Lung (tissue), 12 donors: ENCODE results near the gene ERVK3-1. TPM values are rescaled to one million over a fixed set of nuclear protein-coding genes. Genes with fewer than 3 reads are reported as not detected.

Experiments used
- ATAC-seq: fragments of 200-7000 bp; cut with Tn5 transposase; one replicate; pipeline ENCODE4 v1.9.1; 2020; ENCODE audit warnings: moderate number of reproducible peaks; ENCODE audit not compliant: insufficient read depth, low FRiP score
- DNase-seq, 3 donors: peaks; one replicate each; pipeline ENCODE4 v3.0.0-alpha.2; 2013 to 2017
- H3K27ac ChIP-seq, 2 donors: one replicate each; pipeline ENCODE4 v1.5.1; 2013; ENCODE audit warnings: mild to moderate bottlenecking in 2 of 2, moderate library complexity in 2 of 2, control low read depth in 1 of 2, inconsistent platforms in 1 of 2, low read depth in 1 of 2, low read length in 1 of 2
- H3K27me3 ChIP-seq, 3 donors: one replicate each; pipeline ENCODE4 v1.5.1; 2013; ENCODE audit warnings: low read length in 2 of 3; ENCODE audit not compliant: control insufficient read depth in 3 of 3, insufficient read depth in 3 of 3
- H3K36me3 ChIP-seq, 4 donors: one replicate each; pipeline ENCODE4 v1.5.1; 2013; ENCODE audit warnings: low read length in 4 of 4, mild to moderate bottlenecking in 1 of 4, moderate library complexity in 1 of 4; ENCODE audit not compliant: control insufficient read depth in 4 of 4, insufficient read depth in 4 of 4
- H3K4me1 ChIP-seq, 5 donors: one replicate each; pipeline ENCODE4 v1.5.1; 2013; ENCODE audit warnings: low read length in 5 of 5, mild to moderate bottlenecking in 2 of 5, moderate library complexity in 1 of 5; ENCODE audit not compliant: control insufficient read depth in 5 of 5, insufficient read depth in 5 of 5
- H3K4me3 ChIP-seq: one replicate; pipeline ENCODE4 v1.5.1; 2013; ENCODE audit warnings: mild to moderate bottlenecking, control low read depth, moderate library complexity
- H3K9ac ChIP-seq, 2 donors: one replicate each; pipeline ENCODE4 v1.5.1; 2013; ENCODE audit warnings: low read length in 2 of 2, control low read depth in 1 of 2; ENCODE audit not compliant: insufficient read depth in 1 of 2
- H3K9me3 ChIP-seq, 4 donors: one replicate each; pipeline ENCODE4 v1.5.1; 2013; ENCODE audit warnings: low read length in 3 of 4, mild to moderate bottlenecking in 1 of 4, moderate library complexity in 1 of 4; ENCODE audit not compliant: control insufficient read depth in 4 of 4, insufficient read depth in 3 of 4
- CTCF ChIP-seq: IDR thresholded peaks from 2 replicates; pipeline ENCODE4 v1.5.1; 2012; ENCODE audit warnings: mild to moderate bottlenecking; ENCODE audit errors: control extremely low read depth, extremely low read depth
- WGBS, 2 donors: extraction: QIAGEN DNeasy Blood & Tissue Kit; methylation state at CpG; one replicate each; pipeline ENCODE4 v1.1.7; 2013; 5-methylcytosine and 5-hydroxymethylcytosine counted together
- polyA plus RNA-seq, 2 donors: library from polyadenylated mRNA; stranded (reverse); fragments of 200-250 nt; gene quantifications; one replicate each; pipeline ENCODE4 v1.2.1, GENCODE V29; 2013
- total RNA-seq, 2 donors: library from RNA; depleted of rRNA in 1 of 2; stranded (reverse); fragments of >200 nt in 1 of 2; gene quantifications; one replicate each; pipeline ENCODE4 v1.2.1, GENCODE V29; 2014 to 2021
- donor health status: control.
- donor health status: control.
- donor health status: Bipolar disorder and iron deficiency.
- donor health status: healthy.
- donor health status: DM: yes; HTN: yes; CAD: no.

The ERVK3-1 gene
- total and polyA plus RNA-seq, 4 donors: 31.8 to 58.8 (median 38.1) TPM

- H3K9me3 ChIP-seq: peaks cover 0 to 10% (median 0%) of the 10 kb centered on the region in 4 donors
- WGBS, 2 donors: 98% methylated on average over 4 of the region's 4 CpGs
- no peak overlapping the region for H3K4me3 ChIP-seq
- H3K9ac ChIP-seq: no peak overlapping the region
- TF ChIP-seq CTCF: no peak
- no peak for ATAC-seq
- H3K27ac ChIP-seq: no peak overlapping the region
- peaks cover 0 to 1% (median 0%) of the 10 kb centered on the region in 5 donors for H3K4me1 ChIP-seq
- no peak for DNase-seq
- H3K36me3 ChIP-seq: peaks cover 0 to 37% (median 23%) of the 10 kb centered on the region in 4 donors
- no peaks in the 10 kb centered on the region for H3K27me3 ChIP-seq
Measured at GRCh38 chr19:58336820-58337219, 31.6 kb downstream of the ERVK3-1 start.

GRCh38 chr19:58338336-58338735 lies 33.2 kb downstream of the ERVK3-1 start:
- no peak overlapping the region for H3K4me3 ChIP-seq
- H3K36me3 ChIP-seq: peaks cover 0 to 38% (median 23%) of the 10 kb centered on the region in 4 donors
- H3K9ac ChIP-seq: no peak overlapping the region
- H3K27ac ChIP-seq: no peak overlapping the region
- no peaks in the 10 kb centered on the region for H3K27me3 ChIP-seq
- DNase-seq (no peak), ATAC-seq (no peak)
- WGBS, 2 donors: 97% methylated on average over 11 of the region's 11 CpGs
- peaks cover 0 to 1% (median 0%) of the 10 kb centered on the region in 5 donors for H3K4me1 ChIP-seq
- TF ChIP-seq CTCF: no peak
- peaks cover 0 to 10% (median 0%) of the 10 kb centered on the region in 4 donors for H3K9me3 ChIP-seq

GRCh38 chr19:58338825-58339558 lies 33.8 kb downstream of the ERVK3-1 start:
- ATAC-seq (no peak), DNase-seq (no peak)
- no peaks in the 10 kb centered on the region for H3K27me3 ChIP-seq
- 83 to 85% methylated on average over 30 of the region's 30 CpGs for WGBS, 2 donors
- peaks cover 0 to 10% (median 0%) of the 10 kb centered on the region in 4 donors for H3K9me3 ChIP-seq
- no peak for TF ChIP-seq CTCF
- H3K4me1 ChIP-seq: peaks cover 0 to 1% (median 0%) of the 10 kb centered on the region in 5 donors
- H3K4me3 ChIP-seq: no peak overlapping the region
- H3K27ac ChIP-seq: no peak overlapping the region
- no peak overlapping the region for H3K9ac ChIP-seq
- H3K36me3 ChIP-seq: peaks cover 0 to 38% (median 23%) of the 10 kb centered on the region in 4 donors
